ENCODE data around the gene SCAMP4.

The SCAMP4 gene

DNA sequence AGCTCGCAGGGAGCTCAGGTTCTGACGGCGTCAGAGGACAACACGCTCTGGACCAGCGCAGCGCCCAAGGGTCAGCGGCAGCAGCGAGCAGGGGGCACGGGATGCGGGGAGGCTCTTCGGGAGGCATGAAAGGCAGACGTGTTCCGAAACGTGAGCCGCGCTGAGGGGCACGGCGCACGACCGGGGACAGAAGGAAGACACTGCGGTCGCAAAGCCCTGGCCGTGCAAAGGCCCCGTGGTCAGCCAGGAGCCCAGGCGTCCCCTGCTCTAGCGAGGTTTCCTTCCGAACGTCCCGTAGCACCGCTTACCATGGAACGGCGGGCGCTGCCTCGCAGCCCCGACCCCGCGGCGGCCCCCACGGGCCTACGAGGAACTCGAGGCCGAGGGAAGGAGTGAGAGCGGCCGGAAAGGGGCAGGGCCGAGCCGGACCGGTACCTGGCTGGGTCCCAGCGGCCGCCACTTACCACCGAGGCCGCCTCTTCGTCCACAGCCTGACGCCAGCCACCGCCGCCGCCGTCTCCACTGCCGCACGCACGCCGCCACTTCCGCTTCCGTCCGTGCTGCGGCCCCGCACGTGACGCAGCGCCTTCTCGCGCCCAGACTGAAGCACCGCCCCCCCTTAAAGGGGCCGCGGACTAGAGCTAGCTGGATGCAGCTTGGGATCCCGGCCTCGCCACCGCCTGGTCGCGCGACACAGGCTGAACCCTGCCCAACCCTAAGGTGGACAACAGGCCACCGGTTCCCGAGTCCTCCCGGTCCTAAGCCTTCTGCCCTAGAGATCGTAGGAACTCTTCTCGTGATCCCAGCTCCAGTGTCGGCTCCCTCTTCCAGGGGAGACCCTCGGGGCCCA, 29.3 kb upstream of the SCAMP4 start (continued):
- TF ChIP-seq ZNF391 (tag by site-specific recombination; IDR thresholded peaks at IDR 0.05; ENCODE audit: borderline replicate concordance, low read depth) = peak; percentile 88
- no peak for TF ChIP-seq ZNF324 (tag by site-specific recombination; IDR thresholded peaks at IDR 0.05)
- TF ChIP-seq, protein P1, sequence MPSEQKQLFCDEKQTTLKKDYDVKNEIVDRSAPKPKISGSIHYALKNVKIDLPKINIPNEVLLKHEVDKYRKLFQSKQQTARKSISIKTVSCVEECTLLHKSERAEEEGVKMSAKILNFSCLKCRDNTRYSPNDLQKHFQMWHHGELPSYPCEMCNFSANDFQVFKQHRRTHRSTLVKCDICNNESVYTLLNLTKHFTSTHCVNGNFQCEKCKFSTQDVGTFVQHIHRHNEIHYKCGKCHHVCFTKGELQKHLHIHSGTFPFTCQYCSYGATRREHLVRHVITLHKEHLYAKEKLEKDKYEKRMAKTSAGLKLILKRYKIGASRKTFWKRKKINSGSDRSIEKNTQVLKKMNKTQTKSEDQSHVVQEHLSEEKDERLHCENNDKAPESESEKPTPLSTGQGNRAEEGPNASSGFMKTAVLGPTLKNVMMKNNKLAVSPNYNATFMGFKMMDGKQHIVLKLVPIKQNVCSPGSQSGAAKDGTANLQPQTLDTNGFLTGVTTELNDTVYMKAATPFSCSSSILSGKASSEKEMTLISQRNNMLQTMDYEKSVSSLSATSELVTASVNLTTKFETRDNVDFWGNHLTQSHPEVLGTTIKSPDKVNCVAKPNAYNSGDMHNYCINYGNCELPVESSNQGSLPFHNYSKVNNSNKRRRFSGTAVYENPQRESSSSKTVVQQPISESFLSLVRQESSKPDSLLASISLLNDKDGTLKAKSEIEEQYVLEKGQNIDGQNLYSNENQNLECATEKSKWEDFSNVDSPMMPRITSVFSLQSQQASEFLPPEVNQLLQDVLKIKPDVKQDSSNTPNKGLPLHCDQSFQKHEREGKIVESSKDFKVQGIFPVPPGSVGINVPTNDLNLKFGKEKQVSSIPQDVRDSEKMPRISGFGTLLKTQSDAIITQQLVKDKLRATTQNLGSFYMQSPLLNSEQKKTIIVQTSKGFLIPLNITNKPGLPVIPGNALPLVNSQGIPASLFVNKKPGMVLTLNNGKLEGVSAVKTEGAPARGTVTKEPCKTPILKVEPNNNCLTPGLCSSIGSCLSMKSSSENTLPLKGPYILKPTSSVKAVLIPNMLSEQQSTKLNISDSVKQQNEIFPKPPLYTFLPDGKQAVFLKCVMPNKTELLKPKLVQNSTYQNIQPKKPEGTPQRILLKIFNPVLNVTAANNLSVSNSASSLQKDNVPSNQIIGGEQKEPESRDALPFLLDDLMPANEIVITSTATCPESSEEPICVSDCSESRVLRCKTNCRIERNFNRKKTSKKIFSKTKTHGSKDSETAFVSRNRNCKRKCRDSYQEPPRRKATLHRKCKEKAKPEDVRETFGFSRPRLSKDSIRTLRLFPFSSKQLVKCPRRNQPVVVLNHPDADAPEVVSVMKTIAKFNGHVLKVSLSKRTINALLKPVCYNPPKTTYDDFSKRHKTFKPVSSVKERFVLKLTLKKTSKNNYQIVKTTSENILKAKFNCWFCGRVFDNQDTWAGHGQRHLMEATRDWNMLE (tag by site-specific recombination; conservative IDR thresholded peaks at IDR 0.05; ENCODE audit: low read depth) = peak; percentile 35; the same call in 1 of the 2 replicates
- TF ChIP-seq ZNF248 (tag by site-specific recombination; IDR thresholded peaks at IDR 0.05) = no peak
- TF ChIP-seq ZNF621 (tag by site-specific recombination; IDR thresholded peaks at IDR 0.05) = no peak
- no peak for TF ChIP-seq SCRT2 (tag by site-specific recombination; IDR thresholded peaks at IDR 0.05)
- TF ChIP-seq, protein P2, sequence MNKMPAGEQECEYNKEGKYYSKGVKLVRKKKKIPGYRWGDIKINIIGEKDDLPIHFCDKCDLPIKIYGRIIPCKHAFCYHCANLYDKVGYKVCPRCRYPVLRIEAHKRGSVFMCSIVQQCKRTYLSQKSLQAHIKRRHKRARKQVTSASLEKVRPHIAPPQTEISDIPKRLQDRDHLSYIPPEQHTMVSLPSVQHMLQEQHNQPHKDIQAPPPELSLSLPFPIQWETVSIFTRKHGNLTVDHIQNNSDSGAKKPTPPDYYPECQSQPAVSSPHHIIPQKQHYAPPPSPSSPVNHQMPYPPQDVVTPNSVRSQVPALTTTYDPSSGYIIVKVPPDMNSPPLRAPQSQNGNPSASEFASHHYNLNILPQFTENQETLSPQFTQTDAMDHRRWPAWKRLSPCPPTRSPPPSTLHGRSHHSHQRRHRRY (tag by site-specific recombination; IDR thresholded peaks at IDR 0.05) = no peak
- TF ChIP-seq, protein P3, sequence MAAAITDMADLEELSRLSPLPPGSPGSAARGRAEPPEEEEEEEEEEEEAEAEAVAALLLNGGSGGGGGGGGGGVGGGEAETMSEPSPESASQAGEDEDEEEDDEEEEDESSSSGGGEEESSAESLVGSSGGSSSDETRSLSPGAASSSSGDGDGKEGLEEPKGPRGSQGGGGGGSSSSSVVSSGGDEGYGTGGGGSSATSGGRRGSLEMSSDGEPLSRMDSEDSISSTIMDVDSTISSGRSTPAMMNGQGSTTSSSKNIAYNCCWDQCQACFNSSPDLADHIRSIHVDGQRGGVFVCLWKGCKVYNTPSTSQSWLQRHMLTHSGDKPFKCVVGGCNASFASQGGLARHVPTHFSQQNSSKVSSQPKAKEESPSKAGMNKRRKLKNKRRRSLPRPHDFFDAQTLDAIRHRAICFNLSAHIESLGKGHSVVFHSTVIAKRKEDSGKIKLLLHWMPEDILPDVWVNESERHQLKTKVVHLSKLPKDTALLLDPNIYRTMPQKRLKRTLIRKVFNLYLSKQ (tag by site-specific recombination; IDR thresholded peaks at IDR 0.05; ENCODE audit: borderline replicate concordance) = no peak
- TF ChIP-seq GFI1B (tag by site-specific recombination; IDR thresholded peaks at IDR 0.05) = no peak
- TF ChIP-seq GLIS1 (tag by site-specific recombination; IDR thresholded peaks at IDR 0.05) = peak; percentile 58
- no peak for TF ChIP-seq ZNF366 (tag by site-specific recombination; conservative IDR thresholded peaks at IDR 0.05)
- no peak for TF ChIP-seq ZNF114 (tag by site-specific recombination; IDR thresholded peaks at IDR 0.05)
- no peak for TF ChIP-seq ZNF239 (tag by site-specific recombination; IDR thresholded peaks at IDR 0.05)
- TF ChIP-seq, protein P4, sequence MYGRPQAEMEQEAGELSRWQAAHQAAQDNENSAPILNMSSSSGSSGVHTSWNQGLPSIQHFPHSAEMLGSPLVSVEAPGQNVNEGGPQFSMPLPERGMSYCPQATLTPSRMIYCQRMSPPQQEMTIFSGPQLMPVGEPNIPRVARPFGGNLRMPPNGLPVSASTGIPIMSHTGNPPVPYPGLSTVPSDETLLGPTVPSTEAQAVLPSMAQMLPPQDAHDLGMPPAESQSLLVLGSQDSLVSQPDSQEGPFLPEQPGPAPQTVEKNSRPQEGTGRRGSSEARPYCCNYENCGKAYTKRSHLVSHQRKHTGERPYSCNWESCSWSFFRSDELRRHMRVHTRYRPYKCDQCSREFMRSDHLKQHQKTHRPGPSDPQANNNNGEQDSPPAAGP (tag by site-specific recombination; IDR thresholded peaks at IDR 0.05) = no peak; the same call in 1 of the 2 replicates
- TF ChIP-seq ZNF184 (tag by site-specific recombination; IDR thresholded peaks at IDR 0.05) = no peak
- no peak for TF ChIP-seq ZNF112 (tag by site-specific recombination; IDR thresholded peaks at IDR 0.05)
- TF ChIP-seq ZNF416 (tag by site-specific recombination; IDR thresholded peaks at IDR 0.05) = no peak
- peak; percentile 53; the same call in 1 of the 2 replicates for TF ChIP-seq ZBTB20 (tag by site-specific recombination; IDR thresholded peaks at IDR 0.05)
- no peak for TF ChIP-seq ZSCAN23 (tag by site-specific recombination; IDR thresholded peaks at IDR 0.05)
- 0 out of 2 replicates have a peak, but pooled peaks have one; percentile 38 for TF ChIP-seq ZNF792 (tag by site-specific recombination; IDR thresholded peaks at IDR 0.05)
- TF ChIP-seq RBAK (tag by site-specific recombination; IDR thresholded peaks at IDR 0.05) = no peak; the same call in 1 of the 2 replicates
- TF ChIP-seq ZNF629 (tag by site-specific recombination; IDR thresholded peaks at IDR 0.05) = peak; percentile 96
- no peak for TF ChIP-seq ZSCAN16 (tag by site-specific recombination; IDR thresholded peaks at IDR 0.05)
- TF ChIP-seq, protein P5, sequence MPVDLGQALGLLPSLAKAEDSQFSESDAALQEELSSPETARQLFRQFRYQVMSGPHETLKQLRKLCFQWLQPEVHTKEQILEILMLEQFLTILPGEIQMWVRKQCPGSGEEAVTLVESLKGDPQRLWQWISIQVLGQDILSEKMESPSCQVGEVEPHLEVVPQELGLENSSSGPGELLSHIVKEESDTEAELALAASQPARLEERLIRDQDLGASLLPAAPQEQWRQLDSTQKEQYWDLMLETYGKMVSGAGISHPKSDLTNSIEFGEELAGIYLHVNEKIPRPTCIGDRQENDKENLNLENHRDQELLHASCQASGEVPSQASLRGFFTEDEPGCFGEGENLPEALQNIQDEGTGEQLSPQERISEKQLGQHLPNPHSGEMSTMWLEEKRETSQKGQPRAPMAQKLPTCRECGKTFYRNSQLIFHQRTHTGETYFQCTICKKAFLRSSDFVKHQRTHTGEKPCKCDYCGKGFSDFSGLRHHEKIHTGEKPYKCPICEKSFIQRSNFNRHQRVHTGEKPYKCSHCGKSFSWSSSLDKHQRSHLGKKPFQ (tag by site-specific recombination; IDR thresholded peaks at IDR 0.05) = no peak
- TF ChIP-seq ZNF529 (tag by site-specific recombination; IDR thresholded peaks at IDR 0.05; ENCODE audit: insufficient replicate concordance) = no peak
- TF ChIP-seq, protein P6, sequence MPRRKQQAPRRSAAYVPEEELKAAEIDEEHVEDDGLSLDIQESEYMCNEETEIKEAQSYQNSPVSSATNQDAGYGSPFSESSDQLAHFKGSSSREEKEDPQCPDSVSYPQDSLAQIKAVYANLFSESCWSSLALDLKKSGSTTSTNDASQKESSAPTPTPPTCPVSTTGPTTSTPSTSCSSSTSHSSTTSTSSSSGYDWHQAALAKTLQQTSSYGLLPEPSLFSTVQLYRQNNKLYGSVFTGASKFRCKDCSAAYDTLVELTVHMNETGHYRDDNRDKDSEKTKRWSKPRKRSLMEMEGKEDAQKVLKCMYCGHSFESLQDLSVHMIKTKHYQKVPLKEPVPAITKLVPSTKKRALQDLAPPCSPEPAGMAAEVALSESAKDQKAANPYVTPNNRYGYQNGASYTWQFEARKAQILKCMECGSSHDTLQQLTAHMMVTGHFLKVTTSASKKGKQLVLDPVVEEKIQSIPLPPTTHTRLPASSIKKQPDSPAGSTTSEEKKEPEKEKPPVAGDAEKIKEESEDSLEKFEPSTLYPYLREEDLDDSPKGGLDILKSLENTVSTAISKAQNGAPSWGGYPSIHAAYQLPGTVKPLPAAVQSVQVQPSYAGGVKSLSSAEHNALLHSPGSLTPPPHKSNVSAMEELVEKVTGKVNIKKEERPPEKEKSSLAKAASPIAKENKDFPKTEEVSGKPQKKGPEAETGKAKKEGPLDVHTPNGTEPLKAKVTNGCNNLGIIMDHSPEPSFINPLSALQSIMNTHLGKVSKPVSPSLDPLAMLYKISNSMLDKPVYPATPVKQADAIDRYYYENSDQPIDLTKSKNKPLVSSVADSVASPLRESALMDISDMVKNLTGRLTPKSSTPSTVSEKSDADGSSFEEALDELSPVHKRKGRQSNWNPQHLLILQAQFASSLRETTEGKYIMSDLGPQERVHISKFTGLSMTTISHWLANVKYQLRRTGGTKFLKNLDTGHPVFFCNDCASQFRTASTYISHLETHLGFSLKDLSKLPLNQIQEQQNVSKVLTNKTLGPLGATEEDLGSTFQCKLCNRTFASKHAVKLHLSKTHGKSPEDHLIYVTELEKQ (tag by site-specific recombination; IDR thresholded peaks at IDR 0.05; ENCODE audit: borderline replicate concordance) = no peak

Measured in HEK293 (cell line).